GM12874 (cell line): ENCODE measurements around the gene NEK7.

Experiments
- TF ChIP-seq, protein P1 (sequence below): IDR thresholded peaks from 2 replicates; pipeline ENCODE4 v1.5.1; 2011; ENCODE audit warnings: low read depth, mild to moderate bottlenecking, control low read depth, low read length, moderate library complexity; ENCODE audit not compliant: insufficient read depth

Gene NEK7

DNA sequence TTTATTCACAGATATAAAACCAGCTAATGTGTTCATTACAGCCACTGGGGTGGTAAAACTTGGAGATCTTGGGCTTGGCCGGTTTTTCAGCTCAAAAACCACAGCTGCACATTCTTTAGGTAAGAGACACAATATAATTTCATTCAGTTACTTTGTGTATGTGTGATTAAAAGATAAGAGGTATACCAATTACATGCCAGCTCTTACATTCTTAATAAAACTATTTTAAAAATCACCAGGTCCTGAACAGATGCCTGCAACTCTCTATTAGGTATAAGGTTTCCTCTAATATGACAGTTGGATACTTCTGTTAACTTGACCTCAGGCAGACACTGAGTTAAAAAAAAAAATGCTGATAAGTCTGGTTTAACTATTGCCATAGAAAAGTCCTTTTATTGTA lies 122.1 kb downstream of the NEK7 start:
- TF ChIP-seq, protein P1, sequence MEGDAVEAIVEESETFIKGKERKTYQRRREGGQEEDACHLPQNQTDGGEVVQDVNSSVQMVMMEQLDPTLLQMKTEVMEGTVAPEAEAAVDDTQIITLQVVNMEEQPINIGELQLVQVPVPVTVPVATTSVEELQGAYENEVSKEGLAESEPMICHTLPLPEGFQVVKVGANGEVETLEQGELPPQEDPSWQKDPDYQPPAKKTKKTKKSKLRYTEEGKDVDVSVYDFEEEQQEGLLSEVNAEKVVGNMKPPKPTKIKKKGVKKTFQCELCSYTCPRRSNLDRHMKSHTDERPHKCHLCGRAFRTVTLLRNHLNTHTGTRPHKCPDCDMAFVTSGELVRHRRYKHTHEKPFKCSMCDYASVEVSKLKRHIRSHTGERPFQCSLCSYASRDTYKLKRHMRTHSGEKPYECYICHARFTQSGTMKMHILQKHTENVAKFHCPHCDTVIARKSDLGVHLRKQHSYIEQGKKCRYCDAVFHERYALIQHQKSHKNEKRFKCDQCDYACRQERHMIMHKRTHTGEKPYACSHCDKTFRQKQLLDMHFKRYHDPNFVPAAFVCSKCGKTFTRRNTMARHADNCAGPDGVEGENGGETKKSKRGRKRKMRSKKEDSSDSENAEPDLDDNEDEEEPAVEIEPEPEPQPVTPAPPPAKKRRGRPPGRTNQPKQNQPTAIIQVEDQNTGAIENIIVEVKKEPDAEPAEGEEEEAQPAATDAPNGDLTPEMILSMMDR = no peak

DNA sequence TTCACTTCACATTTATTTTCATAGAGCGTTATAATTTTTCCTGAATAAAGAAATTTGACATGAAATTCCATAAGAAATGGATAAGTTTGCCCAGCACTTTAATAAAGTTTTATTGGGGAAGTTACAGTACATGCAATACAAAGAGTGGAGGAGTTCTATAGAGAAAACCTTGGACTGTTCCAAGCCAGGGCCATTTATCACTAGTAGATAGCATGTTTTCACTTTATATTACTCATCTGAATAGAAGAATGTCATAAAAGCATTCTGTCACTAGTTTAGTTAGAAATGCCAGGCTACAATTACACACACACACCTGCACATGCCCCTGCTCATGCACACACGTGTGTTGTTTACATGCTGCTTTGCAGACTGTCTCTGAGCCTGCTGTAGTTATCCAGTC lies 123.3 kb downstream of the NEK7 start:
- TF ChIP-seq, protein P1 = no peak

DNA sequence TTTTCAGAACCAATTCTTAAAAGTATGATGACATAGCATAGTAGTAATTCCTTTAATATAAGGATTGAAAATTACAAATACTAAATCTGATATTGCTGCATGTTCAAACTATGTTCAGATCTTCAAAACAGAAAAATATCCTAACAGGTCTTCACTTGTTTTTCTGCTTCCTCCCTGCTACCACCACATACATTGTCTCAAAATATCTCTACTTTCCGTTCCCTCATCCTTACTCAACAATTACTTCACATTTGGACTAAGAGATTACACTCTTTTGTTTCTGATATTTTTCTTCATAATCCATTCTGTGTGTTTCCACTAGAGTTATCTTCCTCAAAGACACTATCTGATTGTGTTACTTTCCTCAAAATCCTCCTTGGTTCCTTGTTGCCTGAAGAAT lies 125.1 kb downstream of the NEK7 start:
- TF ChIP-seq, protein P1 = no peak

DNA sequence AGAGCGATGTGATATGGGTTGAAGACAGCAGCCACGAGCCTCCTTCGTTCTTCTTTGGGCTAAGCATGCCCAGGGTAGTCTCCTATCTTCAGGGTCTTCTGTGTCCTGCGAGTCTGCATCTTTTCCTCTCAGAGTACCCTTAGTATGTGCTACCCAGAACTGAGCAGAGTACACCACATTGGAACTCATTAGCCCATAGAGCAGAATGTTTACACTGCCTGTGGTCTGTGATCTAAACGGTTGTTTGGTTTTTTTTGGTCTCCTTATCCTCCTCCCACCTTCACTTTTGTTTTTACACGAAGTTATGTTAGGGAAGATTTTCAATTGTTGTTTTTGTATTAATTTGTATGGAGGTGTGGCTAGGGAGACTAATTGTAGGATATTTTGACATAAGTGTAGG lies 126.4 kb downstream of the NEK7 start:
- TF ChIP-seq, protein P1 = no peak

DNA sequence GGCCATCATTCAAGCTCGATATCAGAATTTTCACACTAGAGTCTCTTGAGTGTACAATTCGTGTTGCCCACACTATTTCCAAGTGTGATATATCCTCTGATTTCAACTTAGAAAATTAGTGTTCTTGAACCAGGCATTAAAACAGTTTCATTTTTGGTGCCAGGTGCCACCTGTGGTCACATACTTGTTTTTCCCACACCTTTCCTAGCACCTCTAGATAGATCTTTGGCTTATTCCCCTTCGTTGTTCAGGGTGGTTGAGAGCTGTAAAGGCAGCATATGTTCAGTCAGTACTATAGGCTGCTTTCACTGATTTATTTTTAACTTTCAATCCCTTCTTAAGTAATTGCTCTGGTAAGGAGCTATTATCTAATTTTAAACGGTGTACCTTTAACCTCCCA lies 131.1 kb downstream of the NEK7 start:
- TF ChIP-seq, protein P1 = no peak

DNA sequence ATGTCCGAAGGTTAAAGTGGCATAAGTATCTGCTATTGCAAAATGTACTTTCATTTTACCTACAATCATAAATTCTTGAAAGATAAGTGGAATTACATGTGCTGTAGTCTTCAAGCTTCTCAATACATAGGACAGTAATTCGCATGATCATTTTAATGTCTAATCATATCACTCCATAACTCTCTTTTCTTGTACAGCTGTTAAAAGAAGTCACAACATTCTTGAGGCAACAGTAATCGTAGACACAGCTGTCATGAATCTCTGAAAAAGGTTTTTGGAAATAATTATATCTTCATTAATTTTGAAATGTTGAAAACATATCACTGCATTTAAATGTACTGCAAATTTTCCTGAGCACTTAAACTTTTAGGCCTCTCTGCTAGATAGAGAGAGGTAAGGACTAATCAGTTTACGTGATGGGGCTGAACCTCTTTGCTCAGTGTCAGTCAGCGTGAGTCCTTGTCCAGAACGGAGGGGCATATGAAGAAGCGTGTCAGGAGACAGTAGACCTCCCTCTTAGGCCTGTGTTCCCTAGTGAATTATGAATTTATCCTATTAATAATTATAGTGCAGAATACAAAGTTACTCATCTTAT lies 133.4 kb downstream of the NEK7 start:
- TF ChIP-seq, protein P1 = no peak

DNA sequence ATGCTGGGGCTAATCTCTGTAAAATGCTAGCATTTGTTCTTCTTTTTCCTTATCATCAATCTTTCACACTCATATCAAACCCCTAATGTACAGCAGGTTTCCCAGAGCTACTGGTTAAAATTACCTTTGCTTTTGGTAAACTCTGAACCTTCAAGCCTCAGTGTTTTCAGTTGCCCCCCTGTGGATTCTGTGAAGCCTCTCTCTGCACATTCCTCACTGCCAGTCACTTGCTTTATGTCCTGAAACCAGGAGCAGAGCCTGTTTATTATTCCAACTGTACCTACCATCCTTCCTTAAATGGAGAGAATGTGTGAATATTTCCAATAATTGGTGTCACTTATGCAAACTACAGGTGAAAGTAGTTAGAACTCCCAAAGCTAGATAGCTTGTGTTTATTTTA lies 134.2 kb downstream of the NEK7 start:
- TF ChIP-seq, protein P1 = no peak
